ENCODE data around the gene PFKFB2. TPM values are rescaled to one million over a fixed set of nuclear protein-coding genes. Genes with fewer than 3 reads are reported as not detected.

PFKFB2 gene
- total RNA-seq, 1 experiment from 2014 or later = 35.6 TPM

GRCh38 chr1:207049974-207050391 lies 3.1 kb upstream of the PFKFB2 start:
- no peaks in the 10 kb centered on the region for H3K27me3 ChIP-seq (ENCODE audit: control insufficient read depth, insufficient read depth, low read length)
- H3K4me3 ChIP-seq (ENCODE audit: low read depth in 2 of 2, low read length in 2 of 2) = peak overlapping the region; percentile 98 to 100
- H3K36me3 ChIP-seq (ENCODE audit: control insufficient read depth, insufficient read depth, low read length) = peaks cover 21% of the 10 kb centered on the region
- intact Hi-C loops (cut with micrococcal nuclease; ENCODE audit: unreplicated experiment) = no loop called here
- ChIA-PET CTCF (no interaction called here), POLR2A (no interaction called here)
- DNase-seq (ENCODE audit: low read depth, low spot score) (no peak), ATAC-seq (no peak)
- BruUV-seq (replicated peaks) = no TSS peak
- in situ Hi-C loops (cut with HindIII; ENCODE audit: low pct_unique_long_range_greater_than_20kb, low sequenced_read_pairs) = no loop called here
- 0 out of 2 replicates have a peak, but pooled peaks have one; percentile 54 for TF ChIP-seq SIN3A (IDR thresholded peaks at IDR 0.05; ENCODE audit: borderline replicate concordance, insufficient read depth, low read depth, low read length)
- TF ChIP-seq CTCF (IDR thresholded peaks at IDR 0.05) = peak; percentile 81; the same call in 1 of the 2 replicates
- no peak for TF ChIP-seq POLR2AphosphoS5 (IDR thresholded peaks at IDR 0.05; ENCODE audit: low read depth, low read length)
- no peaks in the 10 kb centered on the region for H3K9me3 ChIP-seq (ENCODE audit: control insufficient read depth, insufficient read depth, low read depth, low read length)
- peaks cover 18% of the 10 kb centered on the region for H3K4me1 ChIP-seq (ENCODE audit: control insufficient read depth, insufficient read depth, low read length)
- peak overlapping the region; percentile 97 for H3K27ac ChIP-seq (ENCODE audit: low read length)

- BruUV-seq (replicated peaks) = no TSS peak
These were observed 2.4 kb upstream of the PFKFB2 start for GRCh38 chr1:207050480-207051190.

More at GRCh38 chr1:207050480-207051190, 2.4 kb upstream of the PFKFB2 start:
- Histone ChIP-seq H3K9me3 (ENCODE audit: control insufficient read depth, insufficient read depth, low read depth, low read length) (no peaks in the 10 kb centered on the region), H3K4me1 (ENCODE audit: control insufficient read depth, insufficient read depth, low read length) (peaks cover 19% of the 10 kb centered on the region), H3K4me3 (ENCODE audit: low read depth in 2 of 2, low read length in 2 of 2) (peak overlapping the region; percentile 98 to 100), H3K27me3 (ENCODE audit: control insufficient read depth, insufficient read depth, low read length) (no peaks in the 10 kb centered on the region), H3K36me3 (ENCODE audit: control insufficient read depth, insufficient read depth, low read length) (peaks cover 21% of the 10 kb centered on the region), H3K27ac (ENCODE audit: low read length) (peak overlapping the region; percentile 97)
- intact Hi-C loops (cut with micrococcal nuclease; ENCODE audit: unreplicated experiment) = no loop called here
- CTCF ChIA-PET = no interaction called here
- in situ Hi-C loops (cut with HindIII; ENCODE audit: low pct_unique_long_range_greater_than_20kb, low sequenced_read_pairs) = no loop called here
- DNase-seq (ENCODE audit: low read depth, low spot score) = peak; percentile 88
- TF ChIP-seq SIN3A (IDR thresholded peaks at IDR 0.05; ENCODE audit: borderline replicate concordance, insufficient read depth, low read depth, low read length) (peak; percentile 93; the same call in 1 of the 2 replicates), POLR2AphosphoS5 (IDR thresholded peaks at IDR 0.05; ENCODE audit: low read depth, low read length) (peak; percentile 80), CTCF (IDR thresholded peaks at IDR 0.05) (no peak), TCF7L2 (IDR thresholded peaks at IDR 0.05; ENCODE audit: low read depth, low read length) (peak; percentile 48), REST (IDR thresholded peaks at IDR 0.05; ENCODE audit: insufficient read depth in 1 of 2, low read depth in 2 of 2, low read length in 1 of 2) (no peak)
- POLR2A ChIA-PET = no interaction called here
- peak; percentile 76 for ATAC-seq
